SK-N-SH (cell line): Measurements from ENCODE around the gene PMVK.

Experiments
- CTCF ChIP-seq: fragments of 200-600 bp; sonication (generic); IDR thresholded peaks from 2 replicates; pipeline ENCODE4 v1.6.1; 2017; ENCODE audit warnings: antibody characterized with exemption, mild to moderate bottlenecking, moderate library complexity
- EP300 ChIP-seq, 2 experiments: IDR thresholded peaks; 2 replicates each; pipeline versions ENCODE4 v1.4.0 to v1.6.1; 2012; ENCODE audit warnings: borderline replicate concordance in 1 of 2, low read depth in 1 of 2, low read length in 1 of 2
- MAX ChIP-seq: IDR thresholded peaks from 2 replicates; pipeline ENCODE4 v1.4.0; 2012; ENCODE audit warnings: low read depth
- POLR2AphosphoS5 ChIP-seq: IDR thresholded peaks from 2 replicates; pipeline ENCODE4 v1.6.1; 2012; ENCODE audit warnings: low read depth, low read length
- RAD21 ChIP-seq: IDR thresholded peaks from 2 replicates; pipeline ENCODE4 v1.6.1; 2012; ENCODE audit warnings: mild to moderate bottlenecking, low read length
- RFX5 ChIP-seq: IDR thresholded peaks from 2 replicates; pipeline ENCODE4 v1.6.1; 2012; ENCODE audit warnings: mild to moderate bottlenecking, improper control_type of control experiment, low read length
- USF2 ChIP-seq: fragments of 150-350 bp; IDR thresholded peaks from 2 replicates; pipeline ENCODE4 v1.6.1; 2017; ENCODE audit warnings: antibody characterized with exemption, low read length, low read depth, borderline replicate concordance

GRCh38 chr1:154896771-154897286, 39.7 kb downstream of the PMVK start:
- TF ChIP-seq USF2: no peak
- no peak for TF ChIP-seq EP300 (IDR thresholded peaks at IDR 0.05; ENCODE audit: borderline replicate concordance in 1 of 2, low read depth in 1 of 2, low read length in 1 of 2)
- TF ChIP-seq CTCF: no peak
- TF ChIP-seq RFX5: no peak
- TF ChIP-seq RAD21: no peak
- TF ChIP-seq POLR2AphosphoS5: no peak
- TF ChIP-seq MAX: no peak
